ENCODE measurements around the gene RGN.
"Not testable (repeated sequence)": the region's sequence is repeated elsewhere in the genome, so short reads cannot be mapped to it uniquely, and the experiment has no call there.

RGN gene

GRCh38 chrX:47129157-47129898, 51.1 kb downstream of the RGN start:
- peak; percentile 95 for DNase-seq (ENCODE audit: low read depth)
- peak overlapping the region; percentile 80 for H3K4me3 ChIP-seq (ENCODE audit: low read depth, low read length)
- no peak for TF ChIP-seq CTCF (IDR thresholded peaks at IDR 0.05; ENCODE audit: insufficient read depth, low read depth, low read length, missing control alignments)

GRCh38 chrX:47129899-47130358, 51.7 kb downstream of the RGN start:
- H3K4me3 ChIP-seq (ENCODE audit: low read depth, low read length): peak overlapping the region; percentile 80
- no peak for TF ChIP-seq CTCF (IDR thresholded peaks at IDR 0.05; ENCODE audit: insufficient read depth, low read depth, low read length, missing control alignments)
- DNase-seq (ENCODE audit: low read depth): no peak

- TF ChIP-seq CTCF (IDR thresholded peaks at IDR 0.05; ENCODE audit: insufficient read depth, low read depth, low read length, missing control alignments): no peak
- no peak overlapping the region for H3K4me3 ChIP-seq (ENCODE audit: low read depth, low read length)
- DNase-seq (ENCODE audit: low read depth): no peak
Measured at GRCh38 chrX:47133493-47133892, 55.2 kb downstream of the RGN start.

- H3K4me3 ChIP-seq (ENCODE audit: low read depth, low read length); DNase-seq (ENCODE audit: low read depth): not testable (repeated sequence)
Measured at GRCh38 chrX:47135650-47136049, 57.4 kb downstream of the RGN start.

GRCh38 chrX:47138171-47138570, 59.9 kb downstream of the RGN start:
- H3K4me3 ChIP-seq (ENCODE audit: low read depth, low read length): no peak overlapping the region
- no peak for DNase-seq (ENCODE audit: low read depth)
- no peak for TF ChIP-seq CTCF (IDR thresholded peaks at IDR 0.05; ENCODE audit: insufficient read depth, low read depth, low read length, missing control alignments)
